ACHN (cell line): ENCODE results near the gene CNEP1R1.

ENCODE experiments used
- DNase-seq: peaks from one replicate; pipeline ENCODE4 v3.0.0-alpha.2; 2015
- in situ Hi-C: cut with HindIII; loops from 2 replicates; pipeline ENCODE4 v1.10.0; 2017; ENCODE audit warnings: low sequenced_read_pairs, low pct_ligation_motif_present, low pct_unique_long_range_greater_than_20kb

CNEP1R1 gene

GRCh38 chr16:50050802-50051201, 25.8 kb downstream of the CNEP1R1 start:
- DNase-seq: no peak
- in situ Hi-C loops: no loop called here

- no peak for DNase-seq
- in situ Hi-C loops: no loop called here
Observed at GRCh38 chr16:50056226-50056625, 31.2 kb downstream of the CNEP1R1 start.

GRCh38 chr16:50058091-50058771, 33.2 kb downstream of the CNEP1R1 start:
- no peak for DNase-seq
- in situ Hi-C loops: no loop called here

- in situ Hi-C loops: no loop called here
- DNase-seq: no peak
Observed at GRCh38 chr16:50059111-50059510, 34.1 kb downstream of the CNEP1R1 start.

- in situ Hi-C loops: no loop called here
- DNase-seq: no peak
Observed at GRCh38 chr16:50059669-50060068, 34.6 kb downstream of the CNEP1R1 start.

GRCh38 chr16:50061326-50061725, 36.3 kb downstream of the CNEP1R1 start:
- no peak for DNase-seq
- in situ Hi-C loops: no loop called here

- DNase-seq: no peak
- in situ Hi-C loops: no loop called here
Observed at GRCh38 chr16:50065241-50065623, 40.2 kb downstream of the CNEP1R1 start.

GRCh38 chr16:50065624-50066481, 40.8 kb downstream of the CNEP1R1 start, which contains the start of gene HEATR3:
Gene HEATR3, plus strand, starts transcription at chr16:50065970. Its CDS starts 162 bp downstream, at chr16:50066132.
- peak; percentile 95 for DNase-seq
- in situ Hi-C loops: no loop called here

- in situ Hi-C loops: no loop called here
- no peak for DNase-seq
Observed at GRCh38 chr16:50066482-50067289, 41.7 kb downstream of the CNEP1R1 start.

- in situ Hi-C loops: no loop called here
- DNase-seq: peak; percentile 68
Observed at GRCh38 chr16:50067290-50067853, 42.3 kb downstream of the CNEP1R1 start.

- in situ Hi-C loops: no loop called here
- DNase-seq: no peak
Observed at GRCh38 chr16:50068550-50068949, 43.5 kb downstream of the CNEP1R1 start.

GRCh38 chr16:50069060-50069459, 44.0 kb downstream of the CNEP1R1 start:
- no peak for DNase-seq
- in situ Hi-C loops: no loop called here

GRCh38 chr16:50071075-50071671, 46.1 kb downstream of the CNEP1R1 start:
- DNase-seq: no peak
- in situ Hi-C loops: no loop called here

GRCh38 chr16:50072730-50073129, 47.7 kb downstream of the CNEP1R1 start:
- in situ Hi-C loops: no loop called here
- DNase-seq: no peak

GRCh38 chr16:50079397-50080140, 54.5 kb downstream of the CNEP1R1 start:
- no peak for DNase-seq
- in situ Hi-C loops: no loop called here

- in situ Hi-C loops: no loop called here
- DNase-seq: no peak
Observed at GRCh38 chr16:50081428-50082018, 56.5 kb downstream of the CNEP1R1 start.

GRCh38 chr16:50083996-50084395, 59.0 kb downstream of the CNEP1R1 start:
- in situ Hi-C loops: no loop called here
- no peak for DNase-seq
